Smooth muscle cell (in vitro differentiated cells): ENCODE results near the gene CLBA1. TPM values are rescaled to one million over a fixed set of nuclear protein-coding genes. Genes with fewer than 3 reads are reported as not detected.

Experiments used
- DNase-seq: peaks from one replicate; lab custom pipeline; 2025; ENCODE audit not compliant: unreplicated experiment; lab: John Stamatoyannopoulos, UW
- H2AFZ ChIP-seq: fragments of 200-600 bp; sonication (generic); 2 replicates; pipeline ENCODE4 v1.6.0; 2016; ENCODE audit warnings: antibody characterized with exemption, low read depth, mild to moderate bottlenecking
- H3F3A ChIP-seq: fragments of 200-600 bp; sonication (generic); 2 replicates; pipeline ENCODE4 v1.6.0; 2017; ENCODE audit warnings: antibody characterized with exemption, low read depth
- H3K27ac ChIP-seq: fragments of 200-600 bp; sonication (generic); 2 replicates; pipeline ENCODE4 v1.5.1; 2016; ENCODE audit warnings: low read depth, mild to moderate bottlenecking
- H3K27me3 ChIP-seq: fragments of 200-600 bp; sonication (generic); 2 replicates; pipeline ENCODE4 v1.6.1; 2016; ENCODE audit warnings: low read depth, mild to moderate bottlenecking
- H3K36me3 ChIP-seq: fragments of 200-600 bp; sonication (generic); 2 replicates; pipeline ENCODE4 v1.5.1; 2016; ENCODE audit warnings: low read depth
- H3K4me1 ChIP-seq: fragments of 200-600 bp; sonication (generic); 2 replicates; pipeline ENCODE4 v1.5.1; 2016; ENCODE audit warnings: low read depth
- H3K4me2 ChIP-seq: fragments of 200-600 bp; sonication (generic); 2 replicates; pipeline ENCODE4 v1.6.0; 2016; ENCODE audit warnings: mild to moderate bottlenecking
- H3K4me3 ChIP-seq: fragments of 200-600 bp; sonication (generic); 2 replicates; pipeline ENCODE4 v1.5.1; 2016; ENCODE audit warnings: mild to moderate bottlenecking
- H3K79me2 ChIP-seq: fragments of 200-600 bp; sonication (generic); 2 replicates; pipeline ENCODE4 v1.6.0; 2016; ENCODE audit warnings: low read depth, mild to moderate bottlenecking
- H3K9ac ChIP-seq: fragments of 200-600 bp; sonication (generic); 2 replicates; pipeline ENCODE4 v1.6.0; 2016; ENCODE audit warnings: low read depth
- H3K9me3 ChIP-seq: fragments of 200-600 bp; sonication (generic); replicated peaks from 2 replicates; pipeline ENCODE4 v1.5.1; 2016; ENCODE audit warnings: low read depth
- H4K20me1 ChIP-seq: fragments of 200-600 bp; sonication (generic); 2 replicates; pipeline ENCODE4 v1.6.0; 2016; ENCODE audit warnings: low read depth
- CTCF ChIP-seq: fragments of 200-600 bp; sonication (generic); IDR thresholded peaks from 2 replicates; pipeline ENCODE4 v1.5.1; 2017; ENCODE audit warnings: borderline replicate concordance, mild to moderate bottlenecking, antibody characterized with exemption; ENCODE audit not compliant: insufficient read depth, poor library complexity, severe bottlenecking
- WGBS: methylation state at CpG from one replicate; pipeline ENCODE4 v1.1.7; 2016; ENCODE audit warnings: low lambda C conversion rate; 5-methylcytosine and 5-hydroxymethylcytosine counted together
- polyA plus RNA-seq: library from polyadenylated mRNA; unstranded; fragments of >200 nt; fragmentation: Nextera tagmentation; extraction: Ambion mirVana; gene quantifications from 2 replicates; pipeline ENCODE4 v1.2.1, GENCODE V29; 2016
- total RNA-seq: library from RNA; depleted of rRNA; stranded (reverse); fragments of >200 nt; gene quantifications from 2 replicates; pipeline ENCODE4 v1.2.3, GENCODE V29; 2014

The CLBA1 gene
- total and polyA plus RNA-seq, 2 experiments from 2014 or later, result 5.0 to 8.7 TPM

GRCh38 chr14:104996483-104996882 is 10.9 kb downstream of the CLBA1 start:
- no peaks in the 10 kb centered on the region for H4K20me1 ChIP-seq
- WGBS, result 94% methylated on average over 13 of the region's 13 CpGs
- no peak overlapping the region for H3K27ac ChIP-seq
- no peak for TF ChIP-seq CTCF
- H3K4me3 ChIP-seq, result no peak overlapping the region
- peaks cover 5% of the 10 kb centered on the region for H3K36me3 ChIP-seq
- no peaks in the 10 kb centered on the region for H3F3A ChIP-seq
- DNase-seq, result no peak
- no peak overlapping the region for H3K4me2 ChIP-seq
- H3K79me2 ChIP-seq, result no peaks in the 10 kb centered on the region
- no peak overlapping the region for H3K9ac ChIP-seq
- H3K4me1 ChIP-seq, result no peaks in the 10 kb centered on the region
- no peaks in the 10 kb centered on the region for H3K9me3 ChIP-seq
- H3K27me3 ChIP-seq, result no peaks in the 10 kb centered on the region
- no peak overlapping the region for H2AFZ ChIP-seq

- TF ChIP-seq CTCF, result no peak
- Histone ChIP-seq H4K20me1 (no peaks in the 10 kb centered on the region), H3K27ac (no peak overlapping the region), H3K36me3 (peaks cover 5% of the 10 kb centered on the region), H3F3A (no peaks in the 10 kb centered on the region), H3K9me3 (no peaks in the 10 kb centered on the region), H3K27me3 (no peaks in the 10 kb centered on the region), H3K4me3 (no peak overlapping the region), H2AFZ (no peak overlapping the region), H3K4me2 (no peak overlapping the region), H3K4me1 (no peaks in the 10 kb centered on the region), H3K9ac (no peak overlapping the region), H3K79me2 (no peaks in the 10 kb centered on the region)
- DNase-seq, result no peak
- 98% methylated on average over 5 of the region's 5 CpGs for WGBS
Observed at GRCh38 chr14:104998801-104999200, 13.2 kb downstream of the CLBA1 start.

GRCh38 chr14:104999361-104999760 is 13.8 kb downstream of the CLBA1 start:
- H3K9me3 ChIP-seq, result no peaks in the 10 kb centered on the region
- TF ChIP-seq CTCF, result no peak
- 90% methylated on average over 3 of the region's 3 CpGs for WGBS
- H2AFZ ChIP-seq, result no peak overlapping the region
- DNase-seq, result no peak
- no peaks in the 10 kb centered on the region for H3K79me2 ChIP-seq
- H3K4me1 ChIP-seq, result no peaks in the 10 kb centered on the region
- no peaks in the 10 kb centered on the region for H3F3A ChIP-seq
- H3K36me3 ChIP-seq, result peaks cover 5% of the 10 kb centered on the region
- no peak overlapping the region for H3K27ac ChIP-seq
- no peak overlapping the region for H3K9ac ChIP-seq
- H3K4me3 ChIP-seq, result no peak overlapping the region
- H3K4me2 ChIP-seq, result no peak overlapping the region
- no peaks in the 10 kb centered on the region for H4K20me1 ChIP-seq
- no peaks in the 10 kb centered on the region for H3K27me3 ChIP-seq

GRCh38 chr14:105005329-105005928 is 19.8 kb downstream of the CLBA1 start:
- no peak overlapping the region for H3K9ac ChIP-seq
- no peak overlapping the region for H3K4me3 ChIP-seq
- H3K79me2 ChIP-seq, result peaks cover 6% of the 10 kb centered on the region
- no peak for TF ChIP-seq CTCF
- H3K4me2 ChIP-seq, result no peak overlapping the region
- H2AFZ ChIP-seq, result no peak overlapping the region
- no peaks in the 10 kb centered on the region for H3K9me3 ChIP-seq
- WGBS, result 92% methylated on average over 19 of the region's 20 CpGs
- H3K36me3 ChIP-seq, result no peaks in the 10 kb centered on the region
- H3K4me1 ChIP-seq, result no peaks in the 10 kb centered on the region
- no peak for DNase-seq
- H3K27ac ChIP-seq, result no peak overlapping the region
- peaks cover 12% of the 10 kb centered on the region for H4K20me1 ChIP-seq
- H3F3A ChIP-seq, result no peaks in the 10 kb centered on the region
- H3K27me3 ChIP-seq, result no peaks in the 10 kb centered on the region
